Activated CD8-positive, alpha-beta T cell treated with anti-CD3 and anti-CD28 coated beads for 36 hours (primary cell): ENCODE measurements around the gene PGAM5. TPM values are rescaled to one million over a fixed set of nuclear protein-coding genes. Genes with fewer than 3 reads are reported as not detected.

ENCODE experiments used
- ATAC-seq: fragments of 200-7000 bp; cut with Tn5 transposase; one replicate; pipeline ENCODE4 v1.10.0; 2021; ENCODE audit warnings: mild to moderate bottlenecking, moderate library complexity
- CTCF ChIA-PET: fragments of 350-600 bp; sonication (Branson Sonifier 250); formaldehyde crosslinking; loops from one replicate; lab custom pipeline; 2021; ENCODE audit warnings: antibody characterized with exemption; lab: Charles Lee
- POLR2A ChIA-PET: fragments of 350-600 bp; sonication (Branson Sonifier 250); formaldehyde crosslinking; loops from one replicate; lab custom pipeline; 2021; ENCODE audit warnings: antibody characterized with exemption; lab: Charles Lee
- DNase-seq: peaks from one replicate; pipeline ENCODE4 v3.0.0-alpha.2; 2020
- H3K27ac Mint-ChIP-seq: one replicate; pipeline ENCODE4 v1.8.0; 2021; ENCODE audit warnings: mild to moderate bottlenecking, mixed read lengths
- H3K27me3 Mint-ChIP-seq: one replicate; pipeline ENCODE4 v1.8.0; 2021; ENCODE audit warnings: mixed read lengths
- H3K36me3 Mint-ChIP-seq: one replicate; pipeline ENCODE4 v1.8.0; 2021; ENCODE audit warnings: low read depth, mixed read lengths
- H3K4me1 Mint-ChIP-seq: one replicate; pipeline ENCODE4 v1.8.0; 2021; ENCODE audit warnings: low read depth, mixed read lengths
- H3K4me3 Mint-ChIP-seq: one replicate; pipeline ENCODE4 v1.8.0; 2021; ENCODE audit warnings: mild to moderate bottlenecking, moderate library complexity, mixed read lengths
- H3K9me3 Mint-ChIP-seq: one replicate; pipeline ENCODE4 v1.8.0; 2021; ENCODE audit warnings: mixed read lengths
- CTCF ChIP-seq: fragments of 200-600 bp; IDR thresholded peaks from one replicate; pipeline ENCODE4 v1.8.0; 2022; ENCODE audit warnings: antibody characterized with exemption, mild to moderate bottlenecking
- intact Hi-C: fragments of 100-400 bp; cut with micrococcal nuclease; formaldehyde crosslinking; loops from one replicate; pipeline ENCODE4 v1.10.0; 2022
- total RNA-seq, 2 experiments: library from RNA; stranded (reverse); gene quantifications; one replicate each; pipeline ENCODE4 v1.2.3, GENCODE V29; 2021

PGAM5 gene
- total RNA-seq, 2 experiments from 2014 or later, result 69.6 to 73.2 TPM

DNA sequence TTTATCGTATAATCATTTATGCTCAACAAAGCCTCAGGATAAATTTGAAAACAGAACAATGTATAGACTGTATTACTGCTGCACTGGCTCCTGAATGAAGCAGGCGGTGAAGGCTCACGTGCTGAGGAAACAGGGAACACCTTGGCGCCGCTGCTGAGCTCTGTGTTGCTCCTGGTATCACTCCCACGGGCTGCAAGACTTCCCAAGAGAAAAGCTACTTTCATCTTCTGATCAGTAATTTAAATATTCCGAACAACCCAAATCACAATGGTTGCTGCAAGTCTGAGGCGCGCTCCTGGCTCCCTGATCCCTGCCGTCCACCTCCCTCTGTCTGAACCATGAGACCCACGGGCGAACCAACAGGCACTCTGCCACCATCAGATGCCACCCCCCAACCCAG lies 15.7 kb downstream of the PGAM5 start:
- ChIA-PET CTCF (no interaction called here), POLR2A (interaction anchor here (0.6 kb wide), 1 partner anchor 8 kb away, joined by 3 read pairs; no protein-coding TSS in a partner anchor)
- DNase-seq, result no peak
- TF ChIP-seq CTCF, result no peak
- Mint-ChIP-seq H3K36me3 (peaks cover 70% of the 10 kb centered on the region), H3K4me1 (no peaks in the 10 kb centered on the region), H3K9me3 (no peaks in the 10 kb centered on the region), H3K27me3 (no peaks in the 10 kb centered on the region), H3K4me3 (no peak overlapping the region), H3K27ac (no peak overlapping the region)
- intact Hi-C loops, result no loop called here
- no peak for ATAC-seq

DNA sequence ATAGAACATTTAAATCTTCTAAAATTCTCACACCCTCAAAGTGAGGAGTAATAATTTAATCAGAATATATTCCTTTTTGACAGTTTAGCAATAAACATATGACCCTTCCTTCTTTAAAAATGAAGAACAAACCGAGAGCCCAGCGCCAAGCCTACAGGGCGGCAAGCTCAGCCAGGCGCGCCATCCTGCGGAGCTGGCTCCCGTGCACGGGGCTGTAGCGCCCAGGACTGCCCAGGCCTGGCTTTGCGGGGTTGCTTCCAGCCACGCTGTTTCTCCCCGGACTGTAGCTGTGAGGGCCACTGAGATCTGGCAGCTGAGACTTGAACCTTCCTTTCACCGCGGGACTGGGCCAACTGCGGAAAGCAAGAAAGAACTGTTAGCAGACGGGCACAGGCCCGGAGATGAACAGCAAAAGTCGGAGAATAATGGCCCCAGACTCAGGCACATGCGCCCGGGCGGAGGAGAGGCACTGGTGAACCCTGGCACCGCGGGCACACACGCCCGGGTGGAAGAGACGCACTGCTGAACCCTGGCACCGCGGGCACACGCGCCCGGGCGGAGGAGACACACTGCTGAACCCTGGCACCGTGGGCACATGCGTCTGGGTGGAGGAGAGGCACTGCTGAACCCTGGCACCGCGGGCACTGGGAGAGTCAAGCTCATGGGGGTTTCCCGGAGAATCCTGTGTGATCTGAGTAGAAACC lies 16.6 kb downstream of the PGAM5 start:
- ChIA-PET CTCF (interaction anchor here (1.2 kb wide), 1 partner anchor 13 kb away, joined by 3 read pairs; no protein-coding TSS in a partner anchor), POLR2A (interaction anchor here (0.7 kb wide), 1 partner anchor 8 kb away, joined by 3 read pairs; no protein-coding TSS in a partner anchor)
- Mint-ChIP-seq H3K4me1 (no peaks in the 10 kb centered on the region), H3K27ac (no peak overlapping the region), H3K27me3 (no peaks in the 10 kb centered on the region), H3K4me3 (no peak overlapping the region), H3K36me3 (peaks cover 73% of the 10 kb centered on the region), H3K9me3 (no peaks in the 10 kb centered on the region)
- TF ChIP-seq CTCF, result no peak
- ATAC-seq (no peak), DNase-seq (no peak)
- intact Hi-C loops, result no loop called here

GRCh38 chr12:132728502-132728901 lies 17.9 kb downstream of the PGAM5 start:
- Mint-ChIP-seq H3K27ac (no peak overlapping the region), H3K36me3 (peaks cover 77% of the 10 kb centered on the region), H3K27me3 (no peaks in the 10 kb centered on the region), H3K9me3 (no peaks in the 10 kb centered on the region), H3K4me3 (no peak overlapping the region), H3K4me1 (no peaks in the 10 kb centered on the region)
- intact Hi-C loops, result no loop called here
- ATAC-seq, result no peak
- ChIA-PET CTCF (interaction anchor here (1.1 kb wide), 1 partner anchor 112 kb away, joined by 3 read pairs; no protein-coding TSS in a partner anchor), POLR2A (no interaction called here)
- TF ChIP-seq CTCF, result no peak
- DNase-seq, result no peak

DNA sequence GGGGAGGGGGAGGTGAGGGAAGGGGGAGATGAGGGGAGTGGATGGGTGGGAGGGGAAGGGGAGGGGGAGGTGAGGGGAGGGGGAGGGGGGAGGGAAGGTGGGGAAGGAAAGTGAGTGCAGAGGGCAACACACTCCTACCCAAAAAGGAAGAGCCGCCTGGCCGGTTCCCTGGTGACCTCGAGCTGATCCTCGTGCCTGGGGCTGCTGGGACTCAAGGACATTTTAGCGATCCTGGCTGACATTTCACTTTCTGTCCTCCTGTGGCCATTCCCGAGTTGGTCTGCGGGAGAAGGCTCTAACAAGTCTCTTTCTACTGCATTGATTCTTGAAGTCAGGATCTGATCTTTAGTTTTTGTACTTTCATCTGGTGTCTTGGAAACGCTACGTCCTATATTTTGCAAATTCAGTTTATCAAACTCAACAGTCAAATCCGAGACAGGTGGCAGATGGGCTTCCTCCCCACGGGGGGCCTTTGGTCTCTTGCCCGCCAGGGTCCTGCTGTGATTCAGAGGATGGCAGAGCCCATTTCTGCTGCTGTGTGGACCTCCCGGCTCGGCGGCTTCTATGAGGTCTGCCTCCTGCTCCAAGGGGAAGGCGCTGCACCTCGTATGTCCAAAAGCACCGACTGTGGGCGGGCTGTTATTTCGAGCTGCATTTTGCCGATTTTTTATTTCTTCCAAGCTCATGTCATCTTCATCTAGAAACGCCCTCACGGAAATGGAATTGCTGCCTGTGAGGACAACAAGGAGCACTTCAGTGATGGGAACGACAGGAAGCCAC lies 19.1 kb downstream of the PGAM5 start:
- intact Hi-C loops, result no loop called here
- ChIA-PET POLR2A (interaction anchor here (1.3 to 1.5 kb wide), 2 partner anchors 15 to 22 kb away, joined by 3 to 5 read pairs; no protein-coding TSS in a partner anchor), CTCF (no interaction called here)
- DNase-seq, result no peak
- Mint-ChIP-seq H3K4me3 (no peak overlapping the region), H3K27ac (no peak overlapping the region), H3K36me3 (peaks cover 81% of the 10 kb centered on the region), H3K27me3 (no peaks in the 10 kb centered on the region), H3K9me3 (no peaks in the 10 kb centered on the region), H3K4me1 (no peaks in the 10 kb centered on the region)
- ATAC-seq, result no peak
- TF ChIP-seq CTCF, result no peak

GRCh38 chr12:132730353-132730752 lies 19.7 kb downstream of the PGAM5 start:
- intact Hi-C loops, result no loop called here
- H3K27me3 Mint-ChIP-seq, result no peaks in the 10 kb centered on the region
- no peaks in the 10 kb centered on the region for H3K9me3 Mint-ChIP-seq
- no peak for DNase-seq
- peaks cover 83% of the 10 kb centered on the region for H3K36me3 Mint-ChIP-seq
- ChIA-PET POLR2A (interaction anchor here (1.5 kb wide), 1 partner anchor 21 kb away, joined by 5 read pairs; no protein-coding TSS in a partner anchor), CTCF (no interaction called here)
- no peak for ATAC-seq
- no peak overlapping the region for H3K27ac Mint-ChIP-seq
- H3K4me1 Mint-ChIP-seq, result no peaks in the 10 kb centered on the region
- no peak overlapping the region for H3K4me3 Mint-ChIP-seq
- TF ChIP-seq CTCF, result no peak
